Frontal cortex (tissue), 4 donors: ENCODE results near the gene LSAMP. TPM values are rescaled to one million over a fixed set of nuclear protein-coding genes. Genes with fewer than 3 reads are reported as not detected.
"Not testable (repeated sequence)": the region's sequence is repeated elsewhere in the genome, so short reads cannot be mapped to it uniquely, and the experiment has no call there.

ENCODE experiments used
- DNase-seq, 2 donors: peaks; one replicate each; pipeline ENCODE4 v3.0.0; 2012; ENCODE audit warnings: low spot score in 2 of 2
- FAIRE-seq: peaks from 2 replicates; lab custom pipeline; 2012; peaks lifted over from hg19 to GRCh38; lab: Jason Lieb, UNC
- total RNA-seq: library from RNA; depleted of rRNA; stranded (reverse); fragments of >200 nt; gene quantifications from one replicate; pipeline ENCODE4 v1.2.3, GENCODE V29; 2014
- donor health status: control.
- donor health status: control.
- donor health status: control.

Gene LSAMP
- total RNA-seq, 1 donor from 2014 or later: 59.9 TPM

- no peak for DNase-seq
- no peak for FAIRE-seq
Measured at GRCh38 chr3:115877615-115877899, 567.7 kb downstream of the LSAMP start.

GRCh38 chr3:115876876-115877614, 568.2 kb downstream of the LSAMP start:
- DNase-seq (no peak), FAIRE-seq (no peak)

GRCh38 chr3:115875460-115875859, 569.8 kb downstream of the LSAMP start:
- FAIRE-seq (no peak), DNase-seq (no peak)

GRCh38 chr3:115871735-115872134, 573.6 kb downstream of the LSAMP start:
- FAIRE-seq: no peak
- DNase-seq: no peak

- DNase-seq (no peak), FAIRE-seq (no peak)
Measured at GRCh38 chr3:115864911-115865310, 580.4 kb downstream of the LSAMP start.

- DNase-seq (no peak), FAIRE-seq (no peak)
Measured at GRCh38 chr3:115862849-115863248, 582.4 kb downstream of the LSAMP start.

GRCh38 chr3:115862099-115862498, 583.2 kb downstream of the LSAMP start:
- FAIRE-seq: no peak

GRCh38 chr3:115861166-115861733, 584.0 kb downstream of the LSAMP start:
- FAIRE-seq (no peak), DNase-seq (no peak)

More at GRCh38 chr3:115862099-115862498, 583.2 kb downstream of the LSAMP start:
- DNase-seq: no peak

GRCh38 chr3:115860766-115861165, 584.5 kb downstream of the LSAMP start:
- FAIRE-seq (no peak), DNase-seq (no peak)

GRCh38 chr3:115859002-115859807, 586.1 kb downstream of the LSAMP start:
- DNase-seq (no peak), FAIRE-seq (no peak)

- FAIRE-seq (no peak), DNase-seq (no peak)
Measured at GRCh38 chr3:115857518-115858136, 587.7 kb downstream of the LSAMP start.

GRCh38 chr3:115855911-115856310, 589.4 kb downstream of the LSAMP start:
- no peak for FAIRE-seq
- no peak for DNase-seq

- DNase-seq (no peak), FAIRE-seq (no peak)
Measured at GRCh38 chr3:115853104-115853503, 592.2 kb downstream of the LSAMP start.

GRCh38 chr3:115852278-115852677, 593.0 kb downstream of the LSAMP start:
- DNase-seq (no peak), FAIRE-seq (no peak)

GRCh38 chr3:115851571-115851970, 593.7 kb downstream of the LSAMP start:
- DNase-seq (no peak), FAIRE-seq (no peak)

- DNase-seq (no peak), FAIRE-seq (no peak)
Measured at GRCh38 chr3:115848641-115849040, 596.6 kb downstream of the LSAMP start.

GRCh38 chr3:115845986-115846385, 599.3 kb downstream of the LSAMP start:
- DNase-seq (no peak), FAIRE-seq (no peak)

- DNase-seq, FAIRE-seq: not testable (repeated sequence)
Measured at GRCh38 chr3:115844729-115845128, 600.6 kb downstream of the LSAMP start.

GRCh38 chr3:115843206-115843605, 602.1 kb downstream of the LSAMP start:
- no peak for FAIRE-seq
- no peak for DNase-seq

GRCh38 chr3:115839246-115839645, 606.0 kb downstream of the LSAMP start:
- DNase-seq (no peak), FAIRE-seq (no peak)

GRCh38 chr3:115838786-115839185, 606.5 kb downstream of the LSAMP start:
- no peak for DNase-seq

More at GRCh38 chr3:115838786-115839185, 606.5 kb downstream of the LSAMP start:
- no peak for FAIRE-seq
